ENCODE data around the gene COX17.
A peak's percentile ranks its signal among the peaks of the same experiment; 100 is the strongest.

The COX17 gene

DNA sequence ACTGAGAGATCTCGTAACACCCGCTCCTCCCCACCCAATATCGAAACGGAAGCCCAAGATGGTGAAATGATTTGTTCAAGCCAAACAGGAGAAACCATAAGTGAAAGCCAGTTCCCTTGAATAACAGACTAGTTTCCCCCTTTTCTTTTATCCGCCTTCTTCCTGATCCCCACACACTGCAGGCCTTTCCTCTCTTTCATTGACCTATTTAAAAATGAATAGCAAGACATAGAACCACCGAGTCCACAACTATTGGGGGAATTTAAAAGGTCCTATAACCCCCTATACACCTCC, 382 bp upstream of the COX17 start:
- peaks cover 7% of the 10 kb centered on the region for H3K36me3 ChIP-seq (replicated peaks)
- no peaks in the 10 kb centered on the region for H3K27me3 ChIP-seq (replicated peaks)
- no peak for DNase-seq
- peak overlapping the region; percentile 75 for H3K4me3 ChIP-seq (ENCODE audit: low read depth, low read length)
- TF ChIP-seq, protein P1, sequence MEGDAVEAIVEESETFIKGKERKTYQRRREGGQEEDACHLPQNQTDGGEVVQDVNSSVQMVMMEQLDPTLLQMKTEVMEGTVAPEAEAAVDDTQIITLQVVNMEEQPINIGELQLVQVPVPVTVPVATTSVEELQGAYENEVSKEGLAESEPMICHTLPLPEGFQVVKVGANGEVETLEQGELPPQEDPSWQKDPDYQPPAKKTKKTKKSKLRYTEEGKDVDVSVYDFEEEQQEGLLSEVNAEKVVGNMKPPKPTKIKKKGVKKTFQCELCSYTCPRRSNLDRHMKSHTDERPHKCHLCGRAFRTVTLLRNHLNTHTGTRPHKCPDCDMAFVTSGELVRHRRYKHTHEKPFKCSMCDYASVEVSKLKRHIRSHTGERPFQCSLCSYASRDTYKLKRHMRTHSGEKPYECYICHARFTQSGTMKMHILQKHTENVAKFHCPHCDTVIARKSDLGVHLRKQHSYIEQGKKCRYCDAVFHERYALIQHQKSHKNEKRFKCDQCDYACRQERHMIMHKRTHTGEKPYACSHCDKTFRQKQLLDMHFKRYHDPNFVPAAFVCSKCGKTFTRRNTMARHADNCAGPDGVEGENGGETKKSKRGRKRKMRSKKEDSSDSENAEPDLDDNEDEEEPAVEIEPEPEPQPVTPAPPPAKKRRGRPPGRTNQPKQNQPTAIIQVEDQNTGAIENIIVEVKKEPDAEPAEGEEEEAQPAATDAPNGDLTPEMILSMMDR (IDR thresholded peaks at IDR 0.05; ENCODE audit: low read depth, low read length, missing control alignments): no peak
- in situ Hi-C loops (cut with HindIII; ENCODE audit: low pct_ligation_motif_present, low sequenced_read_pairs): no loop called here
- H3K27ac ChIP-seq: peak overlapping the region; percentile 23

DNA sequence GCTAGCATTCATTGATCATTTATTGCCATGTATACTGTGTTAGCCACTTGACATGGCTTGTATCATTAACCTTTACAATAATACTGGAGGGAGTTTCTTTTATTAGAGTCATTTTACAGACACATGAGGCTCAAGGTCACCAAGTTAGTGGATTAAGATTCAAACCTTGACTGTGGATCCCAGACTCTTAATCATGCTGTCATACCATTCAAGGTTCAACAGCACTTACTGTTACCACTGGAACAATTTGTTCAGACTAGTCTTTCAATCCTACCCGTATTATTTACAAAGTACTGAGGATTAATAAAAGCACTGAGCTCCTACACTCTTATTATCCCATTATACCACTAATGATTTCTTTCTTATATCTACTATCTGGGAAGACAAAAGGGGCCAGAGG, 1.2 kb downstream of the COX17 start:
- DNase-seq: no peak
- in situ Hi-C loops (cut with HindIII; ENCODE audit: low pct_ligation_motif_present, low sequenced_read_pairs): no loop called here
- H3K36me3 ChIP-seq (replicated peaks): peaks cover 7% of the 10 kb centered on the region
- H3K4me3 ChIP-seq (ENCODE audit: low read depth, low read length): peak overlapping the region; percentile 75
- no peaks in the 10 kb centered on the region for H3K27me3 ChIP-seq (replicated peaks)
- TF ChIP-seq, protein P1 (IDR thresholded peaks at IDR 0.05; ENCODE audit: low read depth, low read length, missing control alignments): no peak
- H3K27ac ChIP-seq: no peak overlapping the region

DNA sequence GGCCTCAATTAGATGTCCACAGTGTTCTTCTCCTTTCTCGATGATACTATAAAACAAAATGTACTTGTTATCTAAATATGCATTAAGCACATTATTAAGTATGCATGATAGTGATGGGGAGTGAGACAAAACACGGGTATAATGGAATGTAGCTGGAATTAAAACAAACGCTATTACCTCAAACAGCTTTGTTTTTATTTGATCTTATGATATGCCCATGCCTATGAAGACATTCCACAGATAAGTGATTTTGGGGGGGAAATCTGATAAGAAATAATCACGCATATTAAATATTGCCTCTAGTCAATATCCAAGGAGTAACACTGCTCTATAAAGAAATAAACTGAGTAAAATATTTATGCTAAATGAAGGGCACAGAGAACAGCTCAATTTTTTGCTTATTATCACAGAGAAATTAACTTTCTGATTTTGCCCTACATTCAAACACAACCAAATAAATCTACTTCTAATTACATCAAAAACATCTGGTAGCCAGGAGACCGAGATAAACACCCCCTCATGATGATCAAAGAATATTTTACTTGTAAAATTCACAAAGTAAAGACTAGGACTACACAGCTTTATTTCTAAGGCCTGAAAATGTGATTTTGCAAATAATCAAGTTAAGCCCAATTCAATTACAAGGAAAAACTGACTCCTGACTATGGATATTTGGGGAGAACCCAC, 1.9 kb downstream of the COX17 start:
- H3K27ac ChIP-seq: no peak overlapping the region
- peaks cover 7% of the 10 kb centered on the region for H3K36me3 ChIP-seq (replicated peaks)
- no peak overlapping the region for H3K4me3 ChIP-seq (ENCODE audit: low read depth, low read length)
- TF ChIP-seq, protein P1 (IDR thresholded peaks at IDR 0.05; ENCODE audit: low read depth, low read length, missing control alignments): no peak
- no peak for DNase-seq
- H3K27me3 ChIP-seq (replicated peaks): no peaks in the 10 kb centered on the region
- in situ Hi-C loops (cut with HindIII; ENCODE audit: low pct_ligation_motif_present, low sequenced_read_pairs): no loop called here

DNA sequence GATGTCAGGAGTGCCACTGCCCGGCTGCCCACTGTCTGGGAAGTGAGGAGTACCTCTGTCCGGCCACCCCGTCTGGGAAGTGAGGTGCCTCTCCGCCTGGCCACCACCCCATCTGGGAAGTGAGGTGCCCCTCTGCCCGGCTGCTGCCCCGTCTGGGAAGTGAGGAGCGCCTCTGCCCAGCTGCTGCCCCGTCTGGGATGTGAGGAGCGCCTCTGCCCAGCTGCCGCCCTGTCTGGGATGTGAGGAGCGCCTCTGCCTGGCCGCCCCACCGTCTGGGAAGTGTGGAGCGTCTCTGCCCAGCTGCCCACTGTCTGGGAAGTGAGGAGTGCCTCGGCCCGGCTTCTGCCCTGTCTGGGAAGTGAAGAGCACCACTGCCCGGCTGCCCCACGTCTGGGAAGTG, 3.3 kb downstream of the COX17 start:
- Histone ChIP-seq H3K27ac (no peak overlapping the region), H3K27me3 (replicated peaks) (no peaks in the 10 kb centered on the region), H3K36me3 (replicated peaks) (peaks cover 7% of the 10 kb centered on the region), H3K4me3 (ENCODE audit: low read depth, low read length) (no peak overlapping the region)
- in situ Hi-C loops (cut with HindIII; ENCODE audit: low pct_ligation_motif_present, low sequenced_read_pairs): no loop called here
- TF ChIP-seq, protein P1 (IDR thresholded peaks at IDR 0.05; ENCODE audit: low read depth, low read length, missing control alignments): no peak
- DNase-seq: no peak

DNA sequence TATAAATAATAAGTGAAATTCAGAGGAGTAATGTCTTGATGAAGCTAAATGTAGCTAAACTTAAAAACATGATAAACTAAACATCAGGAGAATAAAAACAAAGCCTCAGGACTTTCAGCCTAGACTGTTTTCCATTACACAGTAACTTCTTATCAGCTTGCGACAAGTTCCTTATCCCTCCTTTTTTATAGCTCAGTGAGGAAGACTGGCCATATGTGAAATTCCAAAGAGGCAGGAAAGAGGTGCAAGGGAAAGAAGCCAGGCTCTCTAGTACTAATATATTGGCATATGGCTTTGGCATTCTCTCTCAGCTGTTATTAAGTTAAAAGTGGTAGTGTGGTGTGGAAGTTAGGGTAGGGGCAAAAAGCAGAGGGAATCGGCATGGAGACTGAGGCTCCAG, 4.4 kb downstream of the COX17 start:
- in situ Hi-C loops (cut with HindIII; ENCODE audit: low pct_ligation_motif_present, low sequenced_read_pairs): no loop called here
- TF ChIP-seq, protein P1 (IDR thresholded peaks at IDR 0.05; ENCODE audit: low read depth, low read length, missing control alignments): no peak
- H3K27me3 ChIP-seq (replicated peaks): no peaks in the 10 kb centered on the region
- H3K27ac ChIP-seq: no peak overlapping the region
- no peak for DNase-seq
- no peak overlapping the region for H3K4me3 ChIP-seq (ENCODE audit: low read depth, low read length)
- peaks cover 7% of the 10 kb centered on the region for H3K36me3 ChIP-seq (replicated peaks)
